ENCODE results near the gene IL17RA. TPM values are rescaled to one million over a fixed set of nuclear protein-coding genes. Genes with fewer than 3 reads are reported as not detected.

The IL17RA gene
- total and polyA plus RNA-seq, 2 of the 4 experiments (the other 2 are of a cell fraction) = 5.2 to 15.3 TPM

DNA sequence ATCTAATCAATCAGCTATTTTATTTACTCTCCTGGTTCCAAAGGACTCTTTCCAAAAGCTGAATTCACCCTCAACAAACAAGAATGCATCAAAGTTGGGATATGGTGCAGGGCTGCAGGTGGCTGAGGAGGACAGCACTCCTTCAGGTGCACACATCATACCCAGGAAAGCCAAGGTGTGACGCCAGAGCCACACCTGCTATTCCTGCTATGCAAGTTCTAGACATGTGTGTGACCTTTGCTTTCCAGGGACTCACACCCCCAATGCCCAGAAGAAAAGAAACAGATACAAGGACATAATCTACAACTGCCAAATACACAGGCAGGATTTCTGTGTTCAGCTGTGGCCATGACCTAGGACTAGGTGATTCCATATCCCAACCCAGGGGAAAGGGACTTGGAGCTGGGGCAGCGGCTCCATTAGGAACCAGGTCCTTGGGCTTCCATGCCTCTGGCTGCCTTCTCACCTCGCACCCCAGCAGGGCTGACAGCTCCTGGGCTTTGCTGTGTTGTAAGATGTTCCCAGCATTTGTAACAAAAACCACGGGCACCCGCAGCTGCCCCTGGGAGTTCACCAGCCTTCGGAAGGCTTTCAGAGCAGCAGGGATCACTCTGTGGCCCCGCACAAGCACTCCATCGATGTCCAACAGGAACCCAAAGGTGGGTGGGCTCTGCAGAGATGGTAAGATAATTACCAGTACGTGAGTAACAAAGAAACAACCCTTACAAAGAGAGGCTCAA lies 64.4 kb downstream of the IL17RA start:
- no peaks in the 10 kb centered on the region for H3K9me3 ChIP-seq (ENCODE audit: control insufficient read depth, insufficient read depth, low read length)
- H2AFZ ChIP-seq (replicated peaks; ENCODE audit: low read length, poor library complexity) = no peak overlapping the region
- intact Hi-C loops (cut with micrococcal nuclease) = no loop called here
- H2BK5ac ChIP-seq (ENCODE audit: low read depth, low read length, poor library complexity, severe bottlenecking) = no peak overlapping the region
- no peak overlapping the region for H3K4me2 ChIP-seq (ENCODE audit: low read depth, low read length)
- H3K9ac ChIP-seq (ENCODE audit: low read depth, low read length) = no peak overlapping the region
- ChIA-PET CTCF (interaction anchor here (2.3 kb wide), 1 partner anchor 23 kb away, joined by 11 read pairs; no protein-coding TSS in a partner anchor), POLR2A (ENCODE audit: unreplicated experiment) (no interaction called here)
- H3K18ac ChIP-seq (ENCODE audit: low read depth, low read length) = no peak overlapping the region
- H2BK120ac ChIP-seq (ENCODE audit: low read depth, low read length) = no peak overlapping the region
- H3K36me3 ChIP-seq (ENCODE audit: control insufficient read depth, insufficient read depth, low read length) = peaks cover 14% of the 10 kb centered on the region
- no peak for DNase-seq
- H4K5ac ChIP-seq (ENCODE audit: low read depth, low read length) = no peak overlapping the region
- H3K23ac ChIP-seq (ENCODE audit: low read depth, low read length) = no peak overlapping the region
- TF ChIP-seq, protein P1, sequence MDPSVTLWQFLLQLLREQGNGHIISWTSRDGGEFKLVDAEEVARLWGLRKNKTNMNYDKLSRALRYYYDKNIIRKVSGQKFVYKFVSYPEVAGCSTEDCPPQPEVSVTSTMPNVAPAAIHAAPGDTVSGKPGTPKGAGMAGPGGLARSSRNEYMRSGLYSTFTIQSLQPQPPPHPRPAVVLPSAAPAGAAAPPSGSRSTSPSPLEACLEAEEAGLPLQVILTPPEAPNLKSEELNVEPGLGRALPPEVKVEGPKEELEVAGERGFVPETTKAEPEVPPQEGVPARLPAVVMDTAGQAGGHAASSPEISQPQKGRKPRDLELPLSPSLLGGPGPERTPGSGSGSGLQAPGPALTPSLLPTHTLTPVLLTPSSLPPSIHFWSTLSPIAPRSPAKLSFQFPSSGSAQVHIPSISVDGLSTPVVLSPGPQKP (IDR thresholded peaks at IDR 0.05; ENCODE audit: borderline replicate concordance, low read depth, low read length) = no peak
- TF ChIP-seq CTCF (conservative IDR thresholded peaks at IDR 0.05; ENCODE audit: low read depth, low read length) = no peak
- no peak for TF ChIP-seq MAZ (IDR thresholded peaks at IDR 0.05; ENCODE audit: borderline replicate concordance, low read depth, low read length)
- no peak for TF ChIP-seq RAD21 (IDR thresholded peaks at IDR 0.05; ENCODE audit: low read length)
- TF ChIP-seq RCOR1 (IDR thresholded peaks at IDR 0.05; ENCODE audit: insufficient replicate concordance, low read length) = no peak
- no peak for TF ChIP-seq SMC3 (IDR thresholded peaks at IDR 0.05; ENCODE audit: low read depth, low read length)
- TF ChIP-seq NFE2L2 (IDR thresholded peaks at IDR 0.05; ENCODE audit: low read depth, low read length) = no peak
- TF ChIP-seq MAFK (IDR thresholded peaks at IDR 0.05; ENCODE audit: low read depth, low read length) = no peak
- TF ChIP-seq, protein P2, sequence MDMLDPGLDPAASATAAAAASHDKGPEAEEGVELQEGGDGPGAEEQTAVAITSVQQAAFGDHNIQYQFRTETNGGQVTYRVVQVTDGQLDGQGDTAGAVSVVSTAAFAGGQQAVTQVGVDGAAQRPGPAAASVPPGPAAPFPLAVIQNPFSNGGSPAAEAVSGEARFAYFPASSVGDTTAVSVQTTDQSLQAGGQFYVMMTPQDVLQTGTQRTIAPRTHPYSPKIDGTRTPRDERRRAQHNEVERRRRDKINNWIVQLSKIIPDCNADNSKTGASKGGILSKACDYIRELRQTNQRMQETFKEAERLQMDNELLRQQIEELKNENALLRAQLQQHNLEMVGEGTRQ (IDR thresholded peaks at IDR 0.05; ENCODE audit: low read depth, low read length) = no peak
- TF ChIP-seq CEBPB (IDR thresholded peaks at IDR 0.05; ENCODE audit: low read depth, low read length) = no peak
- no peak for TF ChIP-seq FOS (IDR thresholded peaks at IDR 0.05; ENCODE audit: low read depth, low read length)
- no peak for TF ChIP-seq BHLHE40 (IDR thresholded peaks at IDR 0.05; ENCODE audit: low read depth, low read length)
- no peaks in the 10 kb centered on the region for H3K27me3 ChIP-seq (ENCODE audit: control insufficient read depth, insufficient read depth, low read length)
- in situ Hi-C loops (cut with MboI; ENCODE audit: low sequenced_read_pairs) = no loop called here
- no peak overlapping the region for H2AK9ac ChIP-seq (replicated peaks; ENCODE audit: low read depth, low read length, poor library complexity)
- no peak overlapping the region for H3K4ac ChIP-seq (ENCODE audit: low read depth, low read length)
- peaks cover 8 to 34% of the 10 kb centered on the region in 2 experiments for H3K79me1 ChIP-seq (ENCODE audit: low read depth in 1 of 2, low read length in 2 of 2)
- ATAC-seq (ENCODE audit: low read depth) = no peak
- no TSS peak for BruUV-seq (replicated peaks)
- no peaks in the 10 kb centered on the region for H3K4me1 ChIP-seq (ENCODE audit: control insufficient read depth, insufficient read depth, low read length)
- H3K9me1 ChIP-seq (ENCODE audit: insufficient read depth, low read length) = 0 out of 2 replicates have a peak, but pooled peaks cover 5% of the 10 kb centered on the region
- WGBS, 2 experiments (ENCODE audit: extremely low coverage in 2 of 2, insufficient read length in 1 of 2) = no CpG with 5 or more reads among the region's 9 CpGs
- no peak overlapping the region for H4K91ac ChIP-seq (ENCODE audit: insufficient read depth, low read depth, low read length)
- H4K8ac ChIP-seq (ENCODE audit: low read depth in 2 of 2, low read length in 2 of 2) = no peak overlapping the region
- no peak overlapping the region for H3K27ac ChIP-seq (ENCODE audit: insufficient read depth, low read length)
- no peak overlapping the region for H3K4me3 ChIP-seq (ENCODE audit: insufficient read depth, low read depth, low read length)
- no peak overlapping the region for H2AK5ac ChIP-seq (ENCODE audit: low read depth, low read length)
- dilution Hi-C loops (cut with HindIII; ENCODE audit: low sequenced_read_pairs, unreplicated experiment) = no loop called here
- no peak overlapping the region for H3K14ac ChIP-seq (replicated peaks; ENCODE audit: low read depth, low read length)
- H4K20me1 ChIP-seq (ENCODE audit: insufficient read depth, low read length) = peaks cover 31% of the 10 kb centered on the region
- H2BK15ac ChIP-seq (ENCODE audit: low read depth, low read length) = no peak overlapping the region
- no peak overlapping the region for H3K56ac ChIP-seq (ENCODE audit: extremely low read depth, insufficient read depth, low read length)
- H2BK20ac ChIP-seq (ENCODE audit: low read depth, low read length) = no peak overlapping the region
